ENCODE results near the gene TSPAN14. TPM values are rescaled to one million over a fixed set of nuclear protein-coding genes. Genes with fewer than 3 reads are reported as not detected.

The TSPAN14 gene
- total RNA-seq, 1 donor from 2014 or later = 57.4 TPM

- Mint-ChIP-seq H3K4me3 (ENCODE audit: unreplicated experiment) (no peak overlapping the region), H3K9me3 (ENCODE audit: low read depth) (no peaks in the 10 kb centered on the region), H3K27me3 (ENCODE audit: low read depth) (no peaks in the 10 kb centered on the region), H3K27ac (ENCODE audit: unreplicated experiment) (peak overlapping the region; percentile 90), H3K36me3 (ENCODE audit: low read depth) (peaks cover 1% of the 10 kb centered on the region), H3K4me1 (ENCODE audit: low read depth) (peaks cover 70% of the 10 kb centered on the region)
- no peak for DNase-seq (ENCODE audit: low spot score)
- TF ChIP-seq CTCF (IDR thresholded peaks at IDR 0.05) = no peak
Measured at GRCh38 chr10:80464557-80465450, 10.7 kb downstream of the TSPAN14 start.

GRCh38 chr10:80465451-80465835 lies 11.3 kb downstream of the TSPAN14 start:
- no peak for DNase-seq (ENCODE audit: low spot score)
- peaks cover 1% of the 10 kb centered on the region for H3K36me3 Mint-ChIP-seq (ENCODE audit: low read depth)
- peak overlapping the region; percentile 90 for H3K27ac Mint-ChIP-seq (ENCODE audit: unreplicated experiment)
- peaks cover 63% of the 10 kb centered on the region for H3K4me1 Mint-ChIP-seq (ENCODE audit: low read depth)
- TF ChIP-seq CTCF (IDR thresholded peaks at IDR 0.05) = no peak
- no peaks in the 10 kb centered on the region for H3K27me3 Mint-ChIP-seq (ENCODE audit: low read depth)
- H3K9me3 Mint-ChIP-seq (ENCODE audit: low read depth) = no peaks in the 10 kb centered on the region
- no peak overlapping the region for H3K4me3 Mint-ChIP-seq (ENCODE audit: unreplicated experiment)

- peaks cover 58% of the 10 kb centered on the region for H3K4me1 Mint-ChIP-seq (ENCODE audit: low read depth)
- no peak for TF ChIP-seq CTCF (IDR thresholded peaks at IDR 0.05)
- H3K36me3 Mint-ChIP-seq (ENCODE audit: low read depth) = peaks cover 1% of the 10 kb centered on the region
- H3K9me3 Mint-ChIP-seq (ENCODE audit: low read depth) = no peaks in the 10 kb centered on the region
- peak overlapping the region; percentile 90 for H3K27ac Mint-ChIP-seq (ENCODE audit: unreplicated experiment)
- no peak for DNase-seq (ENCODE audit: low spot score)
- H3K4me3 Mint-ChIP-seq (ENCODE audit: unreplicated experiment) = no peak overlapping the region
- H3K27me3 Mint-ChIP-seq (ENCODE audit: low read depth) = no peaks in the 10 kb centered on the region
Measured at GRCh38 chr10:80465839-80466590, 11.9 kb downstream of the TSPAN14 start.

GRCh38 chr10:80466724-80467326 lies 12.7 kb downstream of the TSPAN14 start:
- peaks cover 1% of the 10 kb centered on the region for H3K36me3 Mint-ChIP-seq (ENCODE audit: low read depth)
- no peaks in the 10 kb centered on the region for H3K27me3 Mint-ChIP-seq (ENCODE audit: low read depth)
- H3K9me3 Mint-ChIP-seq (ENCODE audit: low read depth) = no peaks in the 10 kb centered on the region
- no peak for TF ChIP-seq CTCF (IDR thresholded peaks at IDR 0.05)
- peaks cover 57% of the 10 kb centered on the region for H3K4me1 Mint-ChIP-seq (ENCODE audit: low read depth)
- DNase-seq (ENCODE audit: low spot score) = no peak
- H3K27ac Mint-ChIP-seq (ENCODE audit: unreplicated experiment) = no peak overlapping the region
- no peak overlapping the region for H3K4me3 Mint-ChIP-seq (ENCODE audit: unreplicated experiment)

- Mint-ChIP-seq H3K4me1 (ENCODE audit: low read depth) (peaks cover 57% of the 10 kb centered on the region), H3K27ac (ENCODE audit: unreplicated experiment) (no peak overlapping the region), H3K9me3 (ENCODE audit: low read depth) (no peaks in the 10 kb centered on the region), H3K27me3 (ENCODE audit: low read depth) (no peaks in the 10 kb centered on the region), H3K36me3 (ENCODE audit: low read depth) (peaks cover 1% of the 10 kb centered on the region), H3K4me3 (ENCODE audit: unreplicated experiment) (no peak overlapping the region)
- no peak for TF ChIP-seq CTCF (IDR thresholded peaks at IDR 0.05)
- DNase-seq (ENCODE audit: low spot score) = no peak
Measured at GRCh38 chr10:80468002-80468401, 13.9 kb downstream of the TSPAN14 start.
